GM12878 (cell line): Measurements from ENCODE around the gene COL21A1. TPM values are rescaled to one million over a fixed set of nuclear protein-coding genes. Genes with fewer than 3 reads are reported as not detected.

Source experiments
- ATAC-seq: fragments of 200-7000 bp; cut with Tn5 transposase; 3 replicates; pipeline ENCODE4 v1.9.1; 2020; ENCODE audit warnings: mild to moderate bottlenecking, moderate library complexity
- BruUV-seq: library from RNA; stranded (reverse); fragments of 400-500 nt; replicated peaks from 2 replicates; lab custom pipeline; 2021; lab: Mats Ljungman, UMichigan
- CTCF ChIA-PET: fragments of 300-600 bp; sonication (Branson Sonifier 250); formaldehyde crosslinking; extraction: SDS; loops from one replicate; lab custom pipeline; 2021; ENCODE audit warnings: inconsistent platforms; lab: Yijun Ruan, JAX
- POLR2A ChIA-PET: fragments of 350-600 bp; formaldehyde crosslinking; extraction: SDS; loops from one replicate; lab custom pipeline; 2021; ENCODE audit warnings: inconsistent platforms; lab: Charles Lee
- RAD21 ChIA-PET: fragments of 300-600 bp; sonication (Branson Sonifier 250); formaldehyde crosslinking; loops from one replicate; lab custom pipeline; 2023; ENCODE audit warnings: antibody characterized with exemption; ENCODE audit not compliant: unreplicated experiment; lab: Charles Lee
- SMC1A ChIA-PET: fragments of 300-600 bp; sonication (Branson Sonifier 250); formaldehyde crosslinking; loops from one replicate; lab custom pipeline; 2023; ENCODE audit not compliant: unreplicated experiment, uncharacterized antibody; lab: Charles Lee
- DNase-seq: peaks from one replicate; pipeline ENCODE4 v3.0.0-alpha.2; 2011; ENCODE audit warnings: low read depth, low spot score
- FAIRE-seq: peaks from 3 replicates; lab custom pipeline; 2011; peaks lifted over from hg19 to GRCh38; lab: Jason Lieb, UNC
- H2AFZ ChIP-seq: 2 replicates; pipeline ENCODE4 v1.6.0; 2011; ENCODE audit warnings: low read depth, low read length, control low read depth; ENCODE audit not compliant: control insufficient read depth
- H3K27ac ChIP-seq: 2 replicates; pipeline ENCODE4 v1.5.1; 2011; ENCODE audit warnings: control low read depth; ENCODE audit not compliant: control insufficient read depth, insufficient read depth
- H3K27me3 ChIP-seq, 2 experiments: replicated peaks in 1 of 2; 2 replicates each; pipeline versions ENCODE4 v1.6.0 to v1.6.1; 2011; ENCODE audit warnings: low read length in 1 of 2; ENCODE audit not compliant: control insufficient read depth in 2 of 2, insufficient read depth in 2 of 2
- H3K36me3 ChIP-seq, 2 experiments: 2 replicates each; pipeline ENCODE4 v1.5.1; 2011; ENCODE audit warnings: low read length in 1 of 2; ENCODE audit not compliant: control insufficient read depth in 2 of 2, insufficient read depth in 2 of 2
- H3K4me1 ChIP-seq: 2 replicates; pipeline ENCODE4 v1.6.1; 2011; ENCODE audit warnings: mild to moderate bottlenecking, low read length, moderate library complexity, mixed read lengths; ENCODE audit not compliant: control insufficient read depth, insufficient read depth
- H3K4me2 ChIP-seq: 2 replicates; pipeline ENCODE4 v1.6.0; 2011; ENCODE audit warnings: control low read depth; ENCODE audit not compliant: control insufficient read depth, insufficient read depth
- H3K4me3 ChIP-seq: fragments of 200-600 bp; sonication (generic); 2 replicates; pipeline ENCODE4 v1.5.1; 2016
- H3K79me2 ChIP-seq: 2 replicates; pipeline ENCODE4 v1.6.0; 2011; ENCODE audit warnings: low read length; ENCODE audit not compliant: control insufficient read depth, insufficient read depth
- H3K9ac ChIP-seq: 2 replicates; pipeline ENCODE4 v1.8.0; 2011; ENCODE audit warnings: low read length, control low read depth, mixed read lengths; ENCODE audit not compliant: control insufficient read depth, insufficient read depth
- H3K9me3 ChIP-seq: replicated peaks from 3 replicates; pipeline ENCODE4 v1.5.1; 2011; ENCODE audit warnings: mild to moderate bottlenecking, low read length; ENCODE audit not compliant: control insufficient read depth, insufficient read depth
- H4K20me1 ChIP-seq: 2 replicates; pipeline ENCODE4 v1.6.0; 2011; ENCODE audit not compliant: control insufficient read depth, insufficient read depth
- ATF7 ChIP-seq: fragments of 450-650 bp; IDR thresholded peaks from 2 replicates; pipeline ENCODE4 v1.6.1; 2016; ENCODE audit warnings: low read depth, mild to moderate bottlenecking
- BMI1 ChIP-seq: fragments of 450-650 bp; IDR thresholded peaks from 2 replicates; pipeline ENCODE4 v1.6.1; 2016; ENCODE audit warnings: mild to moderate bottlenecking, moderate library complexity, borderline replicate concordance
- CBX3 ChIP-seq: fragments of 200-600 bp; sonication (generic); IDR thresholded peaks from 2 replicates; pipeline ENCODE4 v1.6.1; 2016; ENCODE audit warnings: low read depth, borderline replicate concordance
- CTCF ChIP-seq, 3 experiments: IDR thresholded peaks in 2 of 3; conservative IDR thresholded peaks in 1 of 3; 2 replicates each; pipeline ENCODE4 v1.5.1; 2011; ENCODE audit warnings: low read depth in 3 of 3, low read length in 3 of 3, mild to moderate bottlenecking in 3 of 3, control low read depth in 2 of 3, moderate library complexity in 2 of 3, inconsistent platforms in 1 of 3, mixed read lengths in 1 of 3; ENCODE audit not compliant: control insufficient read depth in 2 of 3, insufficient read depth in 1 of 3; ENCODE audit errors: extremely low read depth in 1 of 3
- CUX1 ChIP-seq: IDR thresholded peaks from 2 replicates; pipeline ENCODE4 v1.6.1; 2012; ENCODE audit warnings: improper control_type of control experiment, low read depth, low read length; ENCODE audit not compliant: insufficient replicate concordance
- DPF2 ChIP-seq: fragments of 450-650 bp; IDR thresholded peaks from 2 replicates; pipeline ENCODE4 v1.6.1; 2017; ENCODE audit warnings: mild to moderate bottlenecking
- EZH2 ChIP-seq: IDR thresholded peaks from 2 replicates; pipeline ENCODE4 v1.6.1; 2012; ENCODE audit warnings: low read depth, mild to moderate bottlenecking, control low read depth, inconsistent platforms, low read length, borderline replicate concordance; ENCODE audit not compliant: control insufficient read depth
- IKZF1 ChIP-seq: fragments of 450-650 bp; conservative IDR thresholded peaks from 2 replicates; pipeline ENCODE4 v1.6.1; 2017; ENCODE audit warnings: antibody characterized with exemption, mild to moderate bottlenecking
- IKZF2 ChIP-seq, 2 experiments: fragments of 450-650 bp; IDR thresholded peaks; 2 replicates each; pipeline ENCODE4 v1.6.1; 2017; ENCODE audit warnings: mild to moderate bottlenecking in 2 of 2, moderate library complexity in 2 of 2
- MTA2 ChIP-seq: fragments of 450-650 bp; IDR thresholded peaks from 2 replicates; pipeline ENCODE4 v1.6.1; 2016; ENCODE audit warnings: low read depth, mild to moderate bottlenecking, moderate library complexity
- PKNOX1 ChIP-seq: fragments of 450-650 bp; IDR thresholded peaks from 2 replicates; pipeline ENCODE4 v1.6.1; 2016; ENCODE audit warnings: mild to moderate bottlenecking
- WGBS: methylation state at CpG from one replicate; pipeline ENCODE4 v1.1.6; 2016; ENCODE audit warnings: low lambda C conversion rate; ENCODE audit not compliant: insufficient replicate concordance, insufficient coverage; ENCODE audit errors: missing lambda C conversion rate; 5-methylcytosine and 5-hydroxymethylcytosine counted together
- in situ Hi-C: fragments of 300-500 bp; cut with MboI; formaldehyde crosslinking; loops from 9 replicates; pipeline ENCODE4 v1.14.3; 2018; ENCODE audit warnings: mixed read lengths
- intact Hi-C: fragments of 100-400 bp; cut with micrococcal nuclease; formaldehyde crosslinking; loops from one replicate; pipeline ENCODE4 v1.14.2; 2022; ENCODE audit not compliant: unreplicated experiment
- polyA plus RNA-seq, 11 experiments: library from polyadenylated mRNA; depleted of rRNA in 4 of 11; unstranded in 6 of 11; stranded (reverse) in 5 of 11; fragments of >200 nt; fragmentation: Nextera tagmentation in 4 of 11; fragmentation: Illumina TruSeq in 1 of 11; extraction: Ambion mirVana in 4 of 11; extraction: Trizol in 1 of 11; gene quantifications; 1 replicate in 1 of 11; 2 replicates in 10 of 11; pipeline versions ENCODE4 v1.2.1 to v1.2.3, GENCODE V29; 2011 to 2016; ENCODE audit warnings: inconsistent platforms in 2 of 11, missing spikeins in 2 of 11, low read depth in 1 of 11
- total RNA-seq, 4 experiments: library from RNA; depleted of rRNA in 3 of 4; stranded (reverse); fragments of >200 nt in 3 of 4; fragmentation: Illumina TruSeq in 1 of 4; extraction: Trizol in 1 of 4; gene quantifications; 2 replicates each; pipeline versions ENCODE4 v1.2.1 to v1.2.3, GENCODE V29; 2013 to 2021

Gene COL21A1
- total and polyA plus RNA-seq, 10 of the 15 experiments (the other 5 are each of a cell fraction or from before 2014, with no cell fraction given): 0.10 TPM; not detected in 9

GRCh38 chr6:56050530-56051201, 196.7 kb downstream of the COL21A1 start:
- ChIA-PET CTCF (no interaction called here), RAD21 (no interaction called here), POLR2A (no interaction called here), SMC1A (interaction anchor here (0.9 kb wide), 1 partner anchor 15 kb away, joined by 3 read pairs; no protein-coding TSS in a partner anchor)
- no peak overlapping the region for H3K4me3 ChIP-seq
- ATAC-seq (peak; percentile 67), FAIRE-seq (no peak), DNase-seq (no peak)
- no peaks in the 10 kb centered on the region for H4K20me1 ChIP-seq
- TF ChIP-seq ATF7: peak; percentile 54
- no peak for TF ChIP-seq BMI1
- peak; percentile 46; the same call in 1 of the 2 replicates for TF ChIP-seq DPF2
- TF ChIP-seq EZH2: no peak
- peak; percentile 78 for TF ChIP-seq MTA2
- no peak for TF ChIP-seq CUX1
- TF ChIP-seq CTCF (IDR thresholded peaks at IDR 0.05 in 2 of 3, conservative IDR thresholded peaks at IDR 0.05 in 1 of 3; ENCODE audit: control insufficient read depth in 2 of 3, extremely low read depth in 1 of 3, insufficient read depth in 1 of 3, low read depth in 3 of 3, low read length in 3 of 3): no peak
- TF ChIP-seq IKZF1: 0 out of 2 replicates have a peak, but pooled peaks have one; percentile 30
- peak; percentile 59; the same call in 1 of the 2 replicates for TF ChIP-seq PKNOX1
- TF ChIP-seq CBX3: no peak
- peak; percentile 17 to 60; a peak in 2 of 4 replicates for TF ChIP-seq IKZF2 (IDR thresholded peaks at IDR 0.05)
- no peaks in the 10 kb centered on the region for H3K27me3 ChIP-seq
- intact Hi-C loops: no loop called here
- no peak overlapping the region for H3K4me2 ChIP-seq
- no peaks in the 10 kb centered on the region for H3K9me3 ChIP-seq
- no peak overlapping the region for H3K9ac ChIP-seq
- H3K79me2 ChIP-seq: no peaks in the 10 kb centered on the region
- in situ Hi-C loops: no loop called here
- BruUV-seq: no TSS peak
- 17% methylated on average over 3 of the region's 3 CpGs for WGBS
- H3K27ac ChIP-seq: no peak overlapping the region
- no peaks in the 10 kb centered on the region for H3K4me1 ChIP-seq
- H3K36me3 ChIP-seq: no peaks in the 10 kb centered on the region
- H2AFZ ChIP-seq: no peak overlapping the region
